ENCODE measurements around the gene POLE. TPM values are rescaled to one million over a fixed set of nuclear protein-coding genes. Genes with fewer than 3 reads are reported as not detected.

The POLE gene
- polyA plus RNA-seq, 1 of the 3 experiments (the other 2 are of a cell fraction): 20.1 TPM

DNA sequence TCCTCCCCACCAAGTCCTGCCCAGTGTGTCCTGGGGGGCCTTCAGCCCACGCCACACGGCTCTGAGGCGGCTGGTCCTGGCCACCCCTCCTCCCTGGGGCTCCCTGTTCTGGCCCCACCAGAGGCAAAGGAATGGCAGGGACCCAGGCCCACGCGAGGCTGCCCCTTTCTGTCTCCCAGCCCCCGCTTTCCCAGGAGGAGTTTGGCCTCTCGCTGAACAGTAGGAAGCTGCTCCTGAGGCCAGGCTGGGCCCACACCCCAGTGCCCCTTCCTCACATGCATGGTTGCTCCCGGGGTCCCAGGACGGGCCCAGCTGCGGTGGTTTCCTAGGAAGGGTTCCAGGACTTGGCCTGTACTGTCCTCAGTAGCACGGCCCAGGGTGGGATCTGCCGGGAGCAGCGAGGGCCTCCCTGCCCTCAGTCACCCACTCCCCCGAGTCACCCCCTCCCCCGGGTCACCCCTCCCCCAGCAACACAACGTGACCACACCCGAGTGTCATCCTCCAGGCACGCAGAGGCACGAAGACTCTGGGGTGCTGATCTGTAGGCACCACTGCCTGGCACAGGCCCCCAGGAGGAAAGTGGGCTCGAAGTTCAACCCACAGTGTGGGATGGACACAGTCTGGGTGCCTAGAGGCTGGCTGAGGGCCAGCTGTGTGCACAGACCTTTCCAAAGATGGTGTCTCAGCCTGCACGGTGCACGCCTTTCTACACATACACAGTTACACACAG lies 109.8 kb downstream of the POLE start:
- Histone ChIP-seq H3K4me1 (ENCODE audit: control insufficient read depth in 1 of 2, insufficient read depth in 2 of 2, low read depth in 1 of 2, low read length in 1 of 2) (no peaks in the 10 kb centered on the region), H3K79me2 (ENCODE audit: insufficient read depth) (no peaks in the 10 kb centered on the region), H3K9me2 (no peaks in the 10 kb centered on the region), H3K9me3 (no peaks in the 10 kb centered on the region), H3K36me3 (replicated peaks in 1 of 2; ENCODE audit: control insufficient read depth in 1 of 2, insufficient read depth in 2 of 2, low read length in 1 of 2) (peaks cover 0 to 52% of the 10 kb centered on the region in 2 experiments), H3K4me2 (no peak overlapping the region), H3F3A (replicated peaks; ENCODE audit: insufficient read depth) (peaks cover 5% of the 10 kb centered on the region), H3K9ac (no peak overlapping the region), H3K4me3 (ENCODE audit: low read depth in 2 of 2, low read length in 1 of 2) (no peak overlapping the region), H4K20me1 (ENCODE audit: insufficient read depth) (no peaks in the 10 kb centered on the region), H2AFZ (ENCODE audit: low read depth) (no peak overlapping the region), H3K27ac (ENCODE audit: low read depth in 2 of 2, low read length in 1 of 2) (no peak overlapping the region; a peak in 1 of 4 replicates), H3K27me3 (ENCODE audit: insufficient read depth) (no peaks in the 10 kb centered on the region)
- TF ChIP-seq NFIC (IDR thresholded peaks at IDR 0.05; ENCODE audit: borderline replicate concordance): no peak
- TF ChIP-seq FOSL2 (IDR thresholded peaks at IDR 0.05; ENCODE audit: borderline replicate concordance, low read depth): no peak
- TF ChIP-seq ZBTB33 (IDR thresholded peaks at IDR 0.05; ENCODE audit: borderline replicate concordance, low read depth): no peak
- no peak for TF ChIP-seq RCOR1 (IDR thresholded peaks at IDR 0.05; ENCODE audit: low read length)
- TF ChIP-seq CTCF (IDR thresholded peaks at IDR 0.05): no peak
- TF ChIP-seq MEF2A (IDR thresholded peaks at IDR 0.05; ENCODE audit: borderline replicate concordance, low read depth): no peak
- no peak for TF ChIP-seq MXI1 (IDR thresholded peaks at IDR 0.05; ENCODE audit: low read depth, low read length)
- TF ChIP-seq FOXM1 (IDR thresholded peaks at IDR 0.05; ENCODE audit: low read depth): no peak
- no peak for TF ChIP-seq NRF1 (IDR thresholded peaks at IDR 0.05; ENCODE audit: low read depth, low read length)
- TF ChIP-seq YY1 (IDR thresholded peaks at IDR 0.05; ENCODE audit: low read depth): no peak
- TF ChIP-seq GATA2 (CRISPR knock-in tag; IDR thresholded peaks at IDR 0.05): no peak
- TF ChIP-seq FOXJ3 (CRISPR knock-in tag; IDR thresholded peaks at IDR 0.05): no peak
- no peak for TF ChIP-seq CHD2 (IDR thresholded peaks at IDR 0.05; ENCODE audit: low read length, partially characterized antibody)
- no peak for TF ChIP-seq RAD21 (IDR thresholded peaks at IDR 0.05; ENCODE audit: low read length)
- WGBS (ENCODE audit: low lambda C conversion rate): 80% methylated on average over 5 of the region's 22 CpGs
- DNase-seq: no peak
- CTCF ChIA-PET: interaction anchor here (0.6 to 1.5 kb wide), 5 partner anchors 15 to 163 kb away, joined by 3 to 8 read pairs (median 4); no protein-coding TSS in a partner anchor
- POLR2A ChIA-PET: no interaction called here

GRCh38 chr12:132576701-132577100 lies 110.4 kb downstream of the POLE start:
- H3F3A ChIP-seq (replicated peaks; ENCODE audit: insufficient read depth): peaks cover 5% of the 10 kb centered on the region
- DNase-seq: no peak
- no peaks in the 10 kb centered on the region for H4K20me1 ChIP-seq (ENCODE audit: insufficient read depth)
- ChIA-PET POLR2A (no interaction called here), CTCF (interaction anchor here (0.6 to 1.5 kb wide), 5 partner anchors 10 to 162 kb away, joined by 3 to 8 read pairs (median 3); no protein-coding TSS in a partner anchor)
- H3K27ac ChIP-seq (ENCODE audit: low read depth in 2 of 2, low read length in 1 of 2): no peak overlapping the region
- H3K9ac ChIP-seq: no peak overlapping the region
- H3K4me3 ChIP-seq (ENCODE audit: low read depth in 2 of 2, low read length in 1 of 2): no peak overlapping the region
- no peaks in the 10 kb centered on the region for H3K27me3 ChIP-seq (ENCODE audit: insufficient read depth)
- H3K36me3 ChIP-seq (replicated peaks in 1 of 2; ENCODE audit: control insufficient read depth in 1 of 2, insufficient read depth in 2 of 2, low read length in 1 of 2): peaks cover 0 to 57% of the 10 kb centered on the region in 2 experiments
- WGBS (ENCODE audit: low lambda C conversion rate): 100% methylated on average over 4 of the region's 12 CpGs
- H3K9me3 ChIP-seq: no peaks in the 10 kb centered on the region
- no peaks in the 10 kb centered on the region for H3K4me1 ChIP-seq (ENCODE audit: control insufficient read depth in 1 of 2, insufficient read depth in 2 of 2, low read depth in 1 of 2, low read length in 1 of 2)
- no peak overlapping the region for H3K4me2 ChIP-seq
- no peaks in the 10 kb centered on the region for H3K9me2 ChIP-seq
- H3K79me2 ChIP-seq (ENCODE audit: insufficient read depth): no peaks in the 10 kb centered on the region
- no peak overlapping the region for H2AFZ ChIP-seq (ENCODE audit: low read depth)
- TF ChIP-seq TEAD4 (IDR thresholded peaks at IDR 0.05; ENCODE audit: borderline replicate concordance, insufficient read depth): no peak
- no peak for TF ChIP-seq MXI1 (IDR thresholded peaks at IDR 0.05; ENCODE audit: low read depth, low read length)
- no peak for TF ChIP-seq GATA2 (CRISPR knock-in tag; IDR thresholded peaks at IDR 0.05)
- TF ChIP-seq SIN3A (IDR thresholded peaks at IDR 0.05; ENCODE audit: borderline replicate concordance, low read depth, low read length): no peak
- TF ChIP-seq TAF1 (IDR thresholded peaks at IDR 0.05; ENCODE audit: borderline replicate concordance, low read depth, low read length): no peak
- TF ChIP-seq FOXJ3 (CRISPR knock-in tag; IDR thresholded peaks at IDR 0.05): no peak
- TF ChIP-seq NRF1 (IDR thresholded peaks at IDR 0.05; ENCODE audit: low read depth, low read length): no peak
- no peak for TF ChIP-seq YY1 (IDR thresholded peaks at IDR 0.05; ENCODE audit: low read depth)
- TF ChIP-seq RAD21 (IDR thresholded peaks at IDR 0.05; ENCODE audit: low read length): no peak
- TF ChIP-seq NFIC (IDR thresholded peaks at IDR 0.05; ENCODE audit: borderline replicate concordance): no peak
- no peak for TF ChIP-seq RFX5 (IDR thresholded peaks at IDR 0.05; ENCODE audit: low read length)
- TF ChIP-seq EZH2phosphoT487 (IDR thresholded peaks at IDR 0.05; ENCODE audit: borderline replicate concordance, low read depth): no peak
- no peak for TF ChIP-seq EP300 (IDR thresholded peaks at IDR 0.05; ENCODE audit: borderline replicate concordance in 1 of 2, low read depth in 1 of 2, low read length in 1 of 2)
- TF ChIP-seq RXRA (IDR thresholded peaks at IDR 0.05; ENCODE audit: borderline replicate concordance, low read depth): no peak
- no peak for TF ChIP-seq GABPA (IDR thresholded peaks at IDR 0.05; ENCODE audit: low read depth)
- TF ChIP-seq, protein P1, sequence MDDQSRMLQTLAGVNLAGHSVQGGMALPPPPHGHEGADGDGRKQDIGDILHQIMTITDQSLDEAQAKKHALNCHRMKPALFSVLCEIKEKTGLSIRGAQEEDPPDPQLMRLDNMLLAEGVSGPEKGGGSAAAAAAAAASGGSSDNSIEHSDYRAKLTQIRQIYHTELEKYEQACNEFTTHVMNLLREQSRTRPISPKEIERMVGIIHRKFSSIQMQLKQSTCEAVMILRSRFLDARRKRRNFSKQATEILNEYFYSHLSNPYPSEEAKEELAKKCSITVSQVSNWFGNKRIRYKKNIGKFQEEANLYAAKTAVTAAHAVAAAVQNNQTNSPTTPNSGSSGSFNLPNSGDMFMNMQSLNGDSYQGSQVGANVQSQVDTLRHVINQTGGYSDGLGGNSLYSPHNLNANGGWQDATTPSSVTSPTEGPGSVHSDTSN (IDR thresholded peaks at IDR 0.05): no peak
- TF ChIP-seq FOSL2 (IDR thresholded peaks at IDR 0.05; ENCODE audit: borderline replicate concordance, low read depth): no peak

Measured in SK-N-SH (cell line).